Activated naive CD4-positive, alpha-beta T cell treated with anti-CD3 and anti-CD28 coated beads, Interleukin-2, amount 10 ng/mL, durations not matched to agents 7 days and 5 days (primary cell): Measurements from ENCODE around the gene SLC37A3.

Experiments
- CTCF ChIA-PET: fragments of 350-600 bp; sonication (Branson Sonifier 250); formaldehyde crosslinking; loops from one replicate; lab custom pipeline; 2021; ENCODE audit warnings: antibody characterized with exemption; lab: Charles Lee
- DNase-seq: peaks from one replicate; pipeline ENCODE4 v3.0.0-alpha.2; 2020
- H3K27ac Mint-ChIP-seq: one replicate; pipeline ENCODE4 v1.8.0; 2021; ENCODE audit warnings: mild to moderate bottlenecking, moderate library complexity, mixed read lengths
- H3K27me3 Mint-ChIP-seq: one replicate; pipeline ENCODE4 v1.8.0; 2021; ENCODE audit warnings: mild to moderate bottlenecking, mixed read lengths
- H3K36me3 Mint-ChIP-seq: one replicate; pipeline ENCODE4 v1.8.0; 2021; ENCODE audit warnings: mixed read lengths
- H3K4me1 Mint-ChIP-seq: one replicate; pipeline ENCODE4 v1.8.0; 2021; ENCODE audit warnings: mixed read lengths
- H3K4me3 Mint-ChIP-seq: one replicate; pipeline ENCODE4 v1.8.0; 2021; ENCODE audit warnings: mild to moderate bottlenecking, moderate library complexity, mixed read lengths
- H3K9me3 Mint-ChIP-seq: one replicate; pipeline ENCODE4 v1.8.0; 2021; ENCODE audit warnings: mixed read lengths

SLC37A3 gene

GRCh38 chr7:140389445-140389844, 8.9 kb downstream of the SLC37A3 start:
- Mint-ChIP-seq H3K4me1 (peaks cover 12% of the 10 kb centered on the region), H3K36me3 (peaks cover 6% of the 10 kb centered on the region), H3K4me3 (no peak overlapping the region), H3K27me3 (no peaks in the 10 kb centered on the region), H3K9me3 (no peaks in the 10 kb centered on the region), H3K27ac (no peak overlapping the region)
- CTCF ChIA-PET, result no interaction called here
- DNase-seq, result no peak

- H3K27me3 Mint-ChIP-seq, result no peaks in the 10 kb centered on the region
- peaks cover 12% of the 10 kb centered on the region for H3K4me1 Mint-ChIP-seq
- no peak overlapping the region for H3K27ac Mint-ChIP-seq
- no peak overlapping the region for H3K4me3 Mint-ChIP-seq
- CTCF ChIA-PET, result interaction anchor here (0.7 to 1.8 kb wide), 3 partner anchors 9 to 269 kb away, joined by 3 to 10 read pairs (median 4); no protein-coding TSS in a partner anchor
- no peak for DNase-seq
- no peaks in the 10 kb centered on the region for H3K9me3 Mint-ChIP-seq
- H3K36me3 Mint-ChIP-seq, result peaks cover 17% of the 10 kb centered on the region
These were observed 13.3 kb downstream of the SLC37A3 start for GRCh38 chr7:140384894-140385545.

DNA sequence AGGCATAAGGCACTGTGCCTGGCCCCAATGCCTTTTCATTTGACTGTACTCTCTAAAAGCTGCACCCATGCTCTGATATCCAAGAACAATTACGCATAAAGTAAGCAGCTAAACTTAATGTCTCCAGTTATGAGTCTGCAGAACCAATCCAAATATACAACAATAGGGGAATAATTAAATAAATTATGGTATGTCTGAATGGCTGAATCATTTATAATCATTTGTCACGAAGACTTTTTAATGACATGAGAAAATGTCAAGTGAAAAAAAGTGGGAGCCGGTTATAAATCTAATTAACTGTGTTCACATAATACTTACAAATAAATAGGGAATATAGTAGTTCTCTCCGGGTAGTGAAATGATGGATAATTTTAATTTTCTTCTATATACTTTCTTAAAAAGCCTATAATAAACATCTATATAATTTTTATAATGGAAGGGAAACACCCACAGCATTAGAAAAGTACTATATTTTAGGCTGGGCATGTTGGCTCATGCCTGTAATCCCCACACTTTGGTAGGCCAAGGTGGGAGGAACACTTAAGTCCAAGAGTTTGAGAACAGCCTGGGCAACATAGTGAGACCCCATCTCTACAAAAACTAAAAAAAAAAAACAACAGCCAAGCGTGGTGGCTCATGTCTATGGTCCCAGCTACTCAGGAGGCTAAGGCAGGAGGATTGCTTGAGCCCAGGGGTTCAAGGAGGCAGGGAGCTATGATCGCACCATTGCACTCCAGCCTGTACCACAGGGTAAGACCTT, 14.2 kb downstream of the SLC37A3 start:
- Mint-ChIP-seq H3K4me1 (peaks cover 12% of the 10 kb centered on the region), H3K9me3 (no peaks in the 10 kb centered on the region), H3K27me3 (no peaks in the 10 kb centered on the region), H3K36me3 (peaks cover 23% of the 10 kb centered on the region), H3K4me3 (no peak overlapping the region), H3K27ac (no peak overlapping the region)
- CTCF ChIA-PET, result interaction anchor here (1.8 to 2.7 kb wide), 2 partner anchors 8 to 60 kb away, joined by 5 to 10 read pairs; no protein-coding TSS in a partner anchor
- no peak for DNase-seq

GRCh38 chr7:140375892-140376730, 22.2 kb downstream of the SLC37A3 start:
- Mint-ChIP-seq H3K4me3 (peak overlapping the region; percentile 71), H3K27me3 (no peaks in the 10 kb centered on the region), H3K36me3 (peaks cover 34% of the 10 kb centered on the region), H3K9me3 (no peaks in the 10 kb centered on the region), H3K27ac (peak overlapping the region; percentile 94), H3K4me1 (peaks cover 43% of the 10 kb centered on the region)
- CTCF ChIA-PET, result interaction anchor here (1.3 to 2.1 kb wide), 3 partner anchors 9 to 68 kb away, joined by 3 to 10 read pairs (median 8); no protein-coding TSS in a partner anchor
- DNase-seq, result peak; percentile 38

GRCh38 chr7:140375323-140375722, 23.0 kb downstream of the SLC37A3 start:
- no peak for DNase-seq
- Mint-ChIP-seq H3K4me3 (peak overlapping the region; percentile 71), H3K27me3 (no peaks in the 10 kb centered on the region), H3K36me3 (peaks cover 35% of the 10 kb centered on the region), H3K4me1 (peaks cover 43% of the 10 kb centered on the region), H3K27ac (peak overlapping the region; percentile 94), H3K9me3 (no peaks in the 10 kb centered on the region)
- CTCF ChIA-PET, result interaction anchor here (2.1 kb wide), 2 partner anchors 10 to 68 kb away, joined by 8 to 10 read pairs; no protein-coding TSS in a partner anchor

GRCh38 chr7:140369294-140369693, 29.0 kb downstream of the SLC37A3 start:
- Mint-ChIP-seq H3K27ac (no peak overlapping the region), H3K9me3 (no peaks in the 10 kb centered on the region), H3K4me3 (no peak overlapping the region)

DNA sequence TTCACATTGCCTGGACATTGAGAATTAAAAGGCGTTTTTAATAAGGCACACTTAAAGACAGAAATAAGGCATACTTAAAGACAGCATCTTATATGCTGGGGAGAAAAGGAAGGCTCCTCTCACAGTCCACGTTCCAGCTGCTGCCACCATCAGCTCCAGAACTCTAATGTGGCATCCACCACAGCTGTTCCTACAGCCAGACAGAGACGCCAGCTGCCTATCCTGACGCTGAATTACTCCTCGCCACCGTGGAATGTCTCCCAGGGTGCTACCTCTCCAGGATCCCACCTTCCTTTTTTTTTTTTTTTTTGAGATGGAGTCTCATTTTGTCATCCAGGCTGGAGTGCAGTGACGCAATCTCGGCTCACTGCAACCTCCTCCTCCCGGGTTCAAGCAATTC, 30.8 kb downstream of the SLC37A3 start:
- no peak overlapping the region for H3K4me3 Mint-ChIP-seq
- no peak overlapping the region for H3K27ac Mint-ChIP-seq
- peaks cover 4% of the 10 kb centered on the region for H3K4me1 Mint-ChIP-seq
- H3K36me3 Mint-ChIP-seq, result peaks cover 32% of the 10 kb centered on the region
- H3K27me3 Mint-ChIP-seq, result no peaks in the 10 kb centered on the region
- no peaks in the 10 kb centered on the region for H3K9me3 Mint-ChIP-seq
- CTCF ChIA-PET, result interaction anchor here (0.7 kb wide), 1 partner anchor 58 kb away, joined by 6 read pairs; no protein-coding TSS in a partner anchor
- DNase-seq, result no peak

More at GRCh38 chr7:140369294-140369693, 29.0 kb downstream of the SLC37A3 start:
- no peak for DNase-seq
- Mint-ChIP-seq H3K36me3 (peaks cover 29% of the 10 kb centered on the region), H3K27me3 (no peaks in the 10 kb centered on the region), H3K4me1 (peaks cover 14% of the 10 kb centered on the region)
- CTCF ChIA-PET, result no interaction called here

DNA sequence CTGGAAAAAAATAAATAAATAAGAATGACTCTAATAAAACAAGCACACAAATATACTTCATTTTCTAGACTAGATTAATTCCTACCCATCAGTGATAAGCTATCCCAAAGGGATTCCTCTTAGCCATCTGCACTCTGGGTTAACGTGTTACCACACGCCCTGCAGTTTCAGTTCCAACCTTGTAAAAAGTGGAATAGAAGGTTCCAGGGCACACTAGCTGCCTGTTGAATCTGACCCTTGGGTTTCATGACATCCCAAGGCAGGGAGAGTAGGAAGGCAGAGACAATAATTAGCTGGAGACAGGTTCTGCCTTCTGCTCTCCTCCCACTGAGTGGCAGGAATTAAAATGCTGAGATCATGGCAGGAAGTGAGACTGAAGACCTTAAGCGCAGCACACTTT, 33.5 kb downstream of the SLC37A3 start:
- no peak for DNase-seq
- H3K27ac Mint-ChIP-seq, result peak overlapping the region; percentile 14
- H3K36me3 Mint-ChIP-seq, result peaks cover 33% of the 10 kb centered on the region
- CTCF ChIA-PET, result interaction anchor here (0.9 to 1.2 kb wide), 2 partner anchors 80 to 129 kb away, joined by 3 read pairs; no protein-coding TSS in a partner anchor
- H3K27me3 Mint-ChIP-seq, result no peaks in the 10 kb centered on the region
- peaks cover 10% of the 10 kb centered on the region for H3K4me1 Mint-ChIP-seq
- H3K9me3 Mint-ChIP-seq, result no peaks in the 10 kb centered on the region
- no peak overlapping the region for H3K4me3 Mint-ChIP-seq

DNA sequence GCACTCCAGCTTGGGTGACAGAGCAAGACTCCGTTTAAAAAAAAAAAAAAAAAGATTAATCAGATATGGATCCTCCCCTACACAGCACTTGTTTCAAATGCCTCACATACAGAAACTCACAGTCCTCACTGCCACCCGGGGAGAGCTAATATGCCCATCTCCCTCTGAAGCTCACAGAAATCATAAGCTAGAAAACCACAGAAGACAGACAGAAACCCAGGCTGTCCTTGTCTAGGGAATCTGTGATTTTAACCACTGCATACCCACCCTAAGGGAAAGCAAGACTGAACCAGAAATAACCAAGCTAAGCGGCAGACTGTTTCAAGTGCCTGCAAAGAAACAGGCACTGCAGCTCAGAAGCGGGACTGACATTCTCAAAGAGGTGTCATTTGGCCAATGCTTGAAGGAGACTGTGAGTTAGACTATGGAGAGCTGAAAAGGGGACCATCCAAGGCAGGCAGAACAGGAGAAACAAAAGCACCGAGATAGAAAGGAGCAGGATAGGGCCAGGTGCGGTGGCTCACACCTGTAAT, 37.6 kb downstream of the SLC37A3 start:
- Mint-ChIP-seq H3K4me3 (no peak overlapping the region), H3K27ac (peak overlapping the region; percentile 47), H3K36me3 (peaks cover 41% of the 10 kb centered on the region), H3K27me3 (no peaks in the 10 kb centered on the region), H3K4me1 (peaks cover 33% of the 10 kb centered on the region), H3K9me3 (no peaks in the 10 kb centered on the region)
- no peak for DNase-seq
- CTCF ChIA-PET, result no interaction called here

GRCh38 chr7:140358412-140359051, 39.8 kb downstream of the SLC37A3 start:
- H3K4me3 Mint-ChIP-seq, result peak overlapping the region; percentile 41
- DNase-seq, result peak; percentile 25
- H3K9me3 Mint-ChIP-seq, result no peaks in the 10 kb centered on the region
- peaks cover 31% of the 10 kb centered on the region for H3K4me1 Mint-ChIP-seq
- no peaks in the 10 kb centered on the region for H3K27me3 Mint-ChIP-seq
- CTCF ChIA-PET, result interaction anchor here (0.7 kb wide), 1 partner anchor 18 kb away, joined by 3 read pairs; no protein-coding TSS in a partner anchor
- H3K36me3 Mint-ChIP-seq, result peaks cover 42% of the 10 kb centered on the region
- H3K27ac Mint-ChIP-seq, result peak overlapping the region; percentile 91

DNA sequence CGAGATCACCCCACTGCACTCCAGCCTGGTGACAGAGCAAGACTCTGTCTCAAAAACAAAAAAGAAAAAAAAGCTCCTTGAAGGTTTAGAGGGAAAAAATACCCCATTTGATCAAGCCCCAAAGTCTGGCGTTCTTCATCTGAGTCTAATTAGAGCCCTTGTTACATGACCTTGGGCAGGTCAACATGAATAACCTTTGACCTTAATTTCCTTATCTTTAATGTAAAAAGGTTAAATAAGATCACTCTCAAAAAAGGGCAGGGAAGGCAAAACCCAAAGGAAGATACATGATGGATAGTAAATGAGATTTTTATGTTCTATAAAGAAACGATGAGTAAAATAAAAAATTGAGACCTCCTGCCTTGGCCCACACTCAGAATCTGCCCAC, 40.3 kb downstream of the SLC37A3 start:
- peaks cover 31% of the 10 kb centered on the region for H3K4me1 Mint-ChIP-seq
- no peaks in the 10 kb centered on the region for H3K9me3 Mint-ChIP-seq
- CTCF ChIA-PET, result no interaction called here
- DNase-seq, result no peak
- no peaks in the 10 kb centered on the region for H3K27me3 Mint-ChIP-seq
- peaks cover 45% of the 10 kb centered on the region for H3K36me3 Mint-ChIP-seq
- H3K27ac Mint-ChIP-seq, result peak overlapping the region; percentile 52
- H3K4me3 Mint-ChIP-seq, result no peak overlapping the region

GRCh38 chr7:140350056-140350455, 48.3 kb downstream of the SLC37A3 start:
- no peak overlapping the region for H3K4me3 Mint-ChIP-seq
- CTCF ChIA-PET, result no interaction called here

GRCh38 chr7:140349144-140349771, 49.1 kb downstream of the SLC37A3 start:
- peaks cover 2% of the 10 kb centered on the region for H3K4me1 Mint-ChIP-seq
- H3K36me3 Mint-ChIP-seq, result peaks cover 33% of the 10 kb centered on the region
- no peaks in the 10 kb centered on the region for H3K27me3 Mint-ChIP-seq
- no peak overlapping the region for H3K4me3 Mint-ChIP-seq
- no peak for DNase-seq
- no peak overlapping the region for H3K27ac Mint-ChIP-seq
- CTCF ChIA-PET, result interaction anchor here (0.7 kb wide), 1 partner anchor 34 kb away, joined by 3 read pairs; no protein-coding TSS in a partner anchor
- H3K9me3 Mint-ChIP-seq, result no peaks in the 10 kb centered on the region

More at GRCh38 chr7:140350056-140350455, 48.3 kb downstream of the SLC37A3 start:
- no peaks in the 10 kb centered on the region for H3K9me3 Mint-ChIP-seq
- H3K4me1 Mint-ChIP-seq, result peaks cover 2% of the 10 kb centered on the region
- peaks cover 38% of the 10 kb centered on the region for H3K36me3 Mint-ChIP-seq
- no peak for DNase-seq
- no peaks in the 10 kb centered on the region for H3K27me3 Mint-ChIP-seq
- no peak overlapping the region for H3K27ac Mint-ChIP-seq
